ENCODE data around the gene ASTN2.

DNA sequence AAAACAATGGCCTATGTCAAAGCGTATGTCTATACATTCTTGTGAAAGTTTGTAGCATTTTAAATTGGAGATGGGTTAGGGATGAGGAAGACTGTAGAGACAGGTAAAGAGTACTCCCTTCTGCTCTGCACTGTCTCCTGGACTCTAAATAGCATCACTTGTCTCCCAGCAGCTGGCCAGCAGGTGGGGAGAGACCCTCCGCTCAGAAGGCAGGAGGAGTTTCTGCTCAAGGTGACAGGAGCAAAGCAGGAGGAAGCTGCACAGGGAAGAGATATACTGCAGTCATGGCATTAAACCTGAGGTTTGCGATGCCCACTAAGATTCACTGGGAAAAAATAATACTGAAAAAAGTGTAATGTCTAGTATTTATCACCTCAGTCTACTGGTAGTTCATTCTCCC, 10.7 kb upstream of the ASTN2 start:
- TF ChIP-seq POLR2A (IDR thresholded peaks at IDR 0.05), result no peak
- TF ChIP-seq, protein P1, sequence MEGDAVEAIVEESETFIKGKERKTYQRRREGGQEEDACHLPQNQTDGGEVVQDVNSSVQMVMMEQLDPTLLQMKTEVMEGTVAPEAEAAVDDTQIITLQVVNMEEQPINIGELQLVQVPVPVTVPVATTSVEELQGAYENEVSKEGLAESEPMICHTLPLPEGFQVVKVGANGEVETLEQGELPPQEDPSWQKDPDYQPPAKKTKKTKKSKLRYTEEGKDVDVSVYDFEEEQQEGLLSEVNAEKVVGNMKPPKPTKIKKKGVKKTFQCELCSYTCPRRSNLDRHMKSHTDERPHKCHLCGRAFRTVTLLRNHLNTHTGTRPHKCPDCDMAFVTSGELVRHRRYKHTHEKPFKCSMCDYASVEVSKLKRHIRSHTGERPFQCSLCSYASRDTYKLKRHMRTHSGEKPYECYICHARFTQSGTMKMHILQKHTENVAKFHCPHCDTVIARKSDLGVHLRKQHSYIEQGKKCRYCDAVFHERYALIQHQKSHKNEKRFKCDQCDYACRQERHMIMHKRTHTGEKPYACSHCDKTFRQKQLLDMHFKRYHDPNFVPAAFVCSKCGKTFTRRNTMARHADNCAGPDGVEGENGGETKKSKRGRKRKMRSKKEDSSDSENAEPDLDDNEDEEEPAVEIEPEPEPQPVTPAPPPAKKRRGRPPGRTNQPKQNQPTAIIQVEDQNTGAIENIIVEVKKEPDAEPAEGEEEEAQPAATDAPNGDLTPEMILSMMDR (IDR thresholded peaks at IDR 0.05), result no peak
- TF ChIP-seq POLR2AphosphoS5 (IDR thresholded peaks at IDR 0.05), result no peak
- no peak for TF ChIP-seq EP300 (IDR thresholded peaks at IDR 0.05; ENCODE audit: low read depth)

Data from transverse colon (tissue), 4 donors.